Lower lobe of right lung (tissue), 2 donors: Measurements from ENCODE around the gene TANGO6. TPM values are rescaled to one million over a fixed set of nuclear protein-coding genes. Genes with fewer than 3 reads are reported as not detected.
A peak's percentile ranks its signal among the peaks of the same experiment; 100 is the strongest.

Source experiments
- ATAC-seq, 2 donors: fragments of 200-7000 bp; cut with Tn5 transposase; one replicate each; pipeline ENCODE4 v1.9.1; 2020 to 2022; ENCODE audit warnings: mild to moderate bottlenecking in 2 of 2, moderate library complexity in 2 of 2
- DNase-seq: peaks from one replicate; pipeline ENCODE4 v3.0.0-alpha.2; 2020
- H3K27ac ChIP-seq: fragments of 200-600 bp; one replicate; pipeline ENCODE4 v1.8.0; 2022
- H3K27me3 ChIP-seq: fragments of 200-600 bp; one replicate; pipeline ENCODE4 v1.8.0; 2022; ENCODE audit warnings: low read depth
- H3K36me3 ChIP-seq: fragments of 200-600 bp; one replicate; pipeline ENCODE4 v1.8.0; 2022; ENCODE audit warnings: mild to moderate bottlenecking
- H3K4me1 ChIP-seq: fragments of 200-600 bp; one replicate; pipeline ENCODE4 v1.8.0; 2022
- H3K4me3 ChIP-seq: fragments of 200-600 bp; one replicate; pipeline ENCODE4 v1.8.0; 2022; ENCODE audit warnings: mild to moderate bottlenecking
- H3K9me3 ChIP-seq: fragments of 200-600 bp; one replicate; pipeline ENCODE4 v1.8.0; 2022
- intact Hi-C: fragments of 100-400 bp; cut with DNase I; formaldehyde crosslinking; loops from one replicate; pipeline ENCODE4 v1.11.0; 2022
- total RNA-seq: library from RNA; stranded (reverse); fragmentation: NEBNext Ultra II Directional; extraction: Animal tissue kit (Norgen Biotek cat#: 25700); gene quantifications from one replicate; pipeline ENCODE4 v1.2.1, GENCODE V29; 2021
- TF ChIP-seq, protein P1 (sequence below): fragments of 200-600 bp; IDR thresholded peaks from one replicate; pipeline ENCODE4 v1.8.0; 2022; ENCODE audit warnings: antibody characterized with exemption, mild to moderate bottlenecking
- donor health status: DM: no; HTN: yes; CAD: no; lungs with severe emphysema.

The TANGO6 gene
- total RNA-seq, 1 donor from 2014 or later: 20.4 TPM

DNA sequence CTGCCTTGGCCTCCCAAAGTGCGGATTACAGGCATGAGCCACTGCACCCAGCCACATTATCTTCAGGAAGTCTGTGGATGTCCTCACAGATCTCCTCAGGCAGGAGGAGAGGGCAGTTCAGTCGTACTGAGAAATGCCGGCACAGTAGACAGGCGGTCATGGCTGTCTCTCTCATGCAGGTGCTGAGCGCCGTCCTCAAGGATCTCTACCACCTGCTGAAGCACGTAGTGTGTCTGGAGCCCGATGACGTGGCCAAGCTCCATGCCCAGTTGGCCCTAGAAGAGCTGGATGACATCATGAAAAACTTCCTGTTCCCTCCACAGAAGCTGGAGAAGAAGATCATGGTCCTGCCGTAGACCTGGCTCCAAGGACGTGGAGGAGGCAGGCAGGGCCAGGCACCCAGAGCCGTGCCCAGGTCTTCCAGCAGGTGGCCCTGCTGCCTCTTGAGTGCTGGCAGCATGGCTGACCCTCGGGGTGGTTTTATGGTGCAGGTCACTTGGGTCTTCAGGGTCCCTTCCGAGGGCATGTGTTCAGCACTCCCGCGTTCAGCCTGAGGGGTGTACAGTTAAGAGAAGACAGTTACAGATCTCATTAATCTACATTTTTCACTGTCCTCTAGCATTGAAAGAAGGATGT is 240.1 kb downstream of the TANGO6 start:
- Histone ChIP-seq H3K27ac (no peak overlapping the region), H3K9me3 (no peaks in the 10 kb centered on the region), H3K27me3 (no peaks in the 10 kb centered on the region), H3K36me3 (peaks cover 15% of the 10 kb centered on the region), H3K4me3 (no peak overlapping the region), H3K4me1 (no peaks in the 10 kb centered on the region)
- DNase-seq: peak; percentile 58
- intact Hi-C loops: no loop called here
- TF ChIP-seq, protein P1, sequence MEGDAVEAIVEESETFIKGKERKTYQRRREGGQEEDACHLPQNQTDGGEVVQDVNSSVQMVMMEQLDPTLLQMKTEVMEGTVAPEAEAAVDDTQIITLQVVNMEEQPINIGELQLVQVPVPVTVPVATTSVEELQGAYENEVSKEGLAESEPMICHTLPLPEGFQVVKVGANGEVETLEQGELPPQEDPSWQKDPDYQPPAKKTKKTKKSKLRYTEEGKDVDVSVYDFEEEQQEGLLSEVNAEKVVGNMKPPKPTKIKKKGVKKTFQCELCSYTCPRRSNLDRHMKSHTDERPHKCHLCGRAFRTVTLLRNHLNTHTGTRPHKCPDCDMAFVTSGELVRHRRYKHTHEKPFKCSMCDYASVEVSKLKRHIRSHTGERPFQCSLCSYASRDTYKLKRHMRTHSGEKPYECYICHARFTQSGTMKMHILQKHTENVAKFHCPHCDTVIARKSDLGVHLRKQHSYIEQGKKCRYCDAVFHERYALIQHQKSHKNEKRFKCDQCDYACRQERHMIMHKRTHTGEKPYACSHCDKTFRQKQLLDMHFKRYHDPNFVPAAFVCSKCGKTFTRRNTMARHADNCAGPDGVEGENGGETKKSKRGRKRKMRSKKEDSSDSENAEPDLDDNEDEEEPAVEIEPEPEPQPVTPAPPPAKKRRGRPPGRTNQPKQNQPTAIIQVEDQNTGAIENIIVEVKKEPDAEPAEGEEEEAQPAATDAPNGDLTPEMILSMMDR: peak; percentile 27
- peak; percentile 43 to 56 for ATAC-seq

DNA sequence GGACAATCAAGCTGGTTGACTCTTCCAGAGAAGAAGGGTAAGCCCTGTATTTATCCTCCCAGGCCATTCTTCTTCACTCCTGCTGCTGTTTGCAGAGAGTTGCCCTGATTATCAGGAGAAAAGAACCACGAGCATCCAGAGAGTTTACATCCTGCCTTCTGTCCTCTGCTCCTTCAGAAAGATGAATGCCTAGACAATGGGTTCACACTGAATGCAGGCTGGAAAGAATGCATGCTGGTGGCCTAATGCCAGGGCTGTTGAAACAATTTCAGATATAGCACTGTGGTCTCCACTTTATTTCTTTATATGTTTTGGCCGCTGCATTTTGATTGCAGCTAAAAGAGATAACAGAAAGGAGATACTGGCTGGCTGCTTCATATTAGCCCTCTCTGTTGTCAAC is 241.0 kb downstream of the TANGO6 start:
- ATAC-seq (no peak), DNase-seq (no peak)
- Histone ChIP-seq H3K27me3 (no peaks in the 10 kb centered on the region), H3K27ac (no peak overlapping the region), H3K36me3 (peaks cover 15% of the 10 kb centered on the region), H3K9me3 (no peaks in the 10 kb centered on the region), H3K4me1 (peaks cover 5% of the 10 kb centered on the region), H3K4me3 (no peak overlapping the region)
- intact Hi-C loops: no loop called here
- TF ChIP-seq, protein P1: no peak

DNA sequence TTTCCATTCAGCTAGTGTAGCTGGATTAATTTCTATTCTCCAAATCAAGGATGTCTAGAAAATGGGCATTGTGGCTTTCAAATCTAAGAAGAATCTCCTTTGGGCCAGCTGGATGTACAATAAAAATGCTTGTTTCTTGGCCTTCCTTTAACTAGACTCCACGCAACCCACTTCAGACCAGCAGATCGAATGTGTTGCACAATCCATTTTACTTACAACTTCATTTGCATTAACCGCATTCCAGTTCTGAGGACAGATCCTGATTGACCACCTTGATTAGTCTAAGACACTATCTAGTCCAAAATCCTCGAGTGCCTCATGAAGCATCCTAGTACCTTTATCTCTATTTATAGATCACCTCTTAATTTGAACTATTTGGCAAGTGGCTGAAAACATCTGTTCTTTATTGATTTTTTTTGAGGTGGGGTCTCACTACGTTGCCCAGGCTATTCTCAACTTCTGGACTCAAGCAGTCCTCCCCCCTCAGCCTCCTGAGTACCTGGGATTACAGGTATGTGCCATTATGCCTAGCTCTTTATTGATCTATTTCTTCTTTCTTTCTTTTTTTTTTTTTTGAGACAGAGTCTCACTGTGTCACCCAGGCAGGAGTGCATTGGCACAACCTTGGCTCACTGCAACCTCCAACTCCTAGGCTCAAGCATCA is 241.8 kb downstream of the TANGO6 start:
- DNase-seq (no peak), ATAC-seq (no peak)
- Histone ChIP-seq H3K27ac (no peak overlapping the region), H3K36me3 (peaks cover 15% of the 10 kb centered on the region), H3K9me3 (no peaks in the 10 kb centered on the region), H3K4me1 (peaks cover 13% of the 10 kb centered on the region), H3K27me3 (no peaks in the 10 kb centered on the region), H3K4me3 (peak overlapping the region; percentile 13)
- intact Hi-C loops: no loop called here
- TF ChIP-seq, protein P1: no peak

DNA sequence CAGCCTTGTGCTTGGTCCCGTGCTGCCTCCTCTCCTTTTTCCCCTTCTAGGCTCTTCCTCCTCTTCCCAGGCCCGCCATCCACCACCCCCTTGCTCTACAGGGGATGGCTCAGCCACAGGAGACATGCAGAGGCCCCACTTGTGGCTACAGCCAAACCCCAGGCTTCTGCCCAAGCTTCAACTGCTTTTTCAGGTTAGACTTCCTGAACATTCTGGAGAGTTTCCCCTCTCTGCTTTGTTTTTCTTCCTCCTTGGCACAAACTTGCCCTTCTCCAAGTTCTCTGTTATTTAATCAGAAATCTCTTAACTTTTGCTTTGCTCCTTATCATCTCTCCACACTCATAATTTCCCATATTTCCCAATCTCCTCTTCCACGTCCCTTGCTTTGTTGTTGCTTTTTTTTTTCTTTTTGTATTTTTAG is 243.8 kb downstream of the TANGO6 start:
- peak overlapping the region; percentile 71 for H3K27ac ChIP-seq
- H3K4me3 ChIP-seq: peak overlapping the region; percentile 36
- TF ChIP-seq, protein P1: no peak
- intact Hi-C loops: no loop called here
- H3K27me3 ChIP-seq: no peaks in the 10 kb centered on the region
- peak; percentile 81 to 82 for ATAC-seq
- H3K36me3 ChIP-seq: peaks cover 15% of the 10 kb centered on the region
- H3K9me3 ChIP-seq: no peaks in the 10 kb centered on the region
- H3K4me1 ChIP-seq: peaks cover 13% of the 10 kb centered on the region
- peak; percentile 58 for DNase-seq

DNA sequence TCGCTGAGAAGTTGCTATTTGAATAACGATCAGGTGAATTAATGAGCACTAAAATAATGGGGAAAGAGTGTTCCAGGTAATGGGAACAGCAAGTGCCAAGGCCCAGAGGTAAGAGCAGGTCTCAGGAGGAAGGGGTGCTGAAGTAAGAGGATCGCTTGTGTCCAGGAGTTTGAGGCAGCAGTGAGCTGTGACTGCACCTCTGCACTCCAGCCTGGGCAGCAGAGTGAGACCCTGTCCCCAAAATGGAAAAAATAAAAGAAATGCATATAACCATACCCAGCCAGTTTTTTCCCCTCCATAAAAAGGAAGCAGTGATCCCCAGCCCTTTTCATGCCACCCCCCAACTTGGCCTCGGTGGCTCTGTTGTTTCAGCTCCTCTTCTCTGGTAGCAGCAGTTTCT is 245.4 kb downstream of the TANGO6 start:
- ATAC-seq (no peak), DNase-seq (no peak)
- intact Hi-C loops: no loop called here
- TF ChIP-seq, protein P1: no peak
- Histone ChIP-seq H3K36me3 (peaks cover 11% of the 10 kb centered on the region), H3K27ac (peak overlapping the region; percentile 21), H3K9me3 (no peaks in the 10 kb centered on the region), H3K4me3 (no peak overlapping the region), H3K27me3 (no peaks in the 10 kb centered on the region), H3K4me1 (peaks cover 13% of the 10 kb centered on the region)
